HFFc6 (cell line): ENCODE data around the gene MAP2K5. TPM values are rescaled to one million over a fixed set of nuclear protein-coding genes. Genes with fewer than 3 reads are reported as not detected.

Experiments
- DNase-seq: peaks from one replicate; pipeline ENCODE4 v3.0.0-alpha.2; 2018
- H3K27ac Mint-ChIP-seq: 2 replicates; pipeline ENCODE4 v1.8.0; 2020; ENCODE audit warnings: mild to moderate bottlenecking, mixed read lengths
- H3K27me3 Mint-ChIP-seq: 2 replicates; pipeline ENCODE4 v1.8.0; 2021; ENCODE audit warnings: mild to moderate bottlenecking, moderate library complexity, mixed read lengths; ENCODE audit not compliant: insufficient read depth
- H3K36me3 Mint-ChIP-seq: 2 replicates; pipeline ENCODE4 v1.8.0; 2021; ENCODE audit warnings: low read depth, mixed read lengths
- H3K4me1 Mint-ChIP-seq: 2 replicates; pipeline ENCODE4 v1.8.0; 2020; ENCODE audit warnings: low read depth, mixed read lengths
- H3K4me3 Mint-ChIP-seq: 2 replicates; pipeline ENCODE4 v1.8.0; 2020; ENCODE audit warnings: mild to moderate bottlenecking, moderate library complexity, mixed read lengths
- H3K9me3 Mint-ChIP-seq: 2 replicates; pipeline ENCODE4 v1.8.0; 2020; ENCODE audit warnings: mild to moderate bottlenecking, mixed read lengths
- CTCF ChIP-seq: fragments of 200-600 bp; sonication (generic); IDR thresholded peaks from 2 replicates; pipeline ENCODE4 v1.5.0; 2021; ENCODE audit warnings: antibody characterized with exemption, mild to moderate bottlenecking
- total RNA-seq, 6 experiments: library from RNA; stranded (reverse); fragmentation: NEBNext Ultra II Directional; extraction: Animal tissue kit (Norgen Biotek cat#: 25700); gene quantifications; 2 replicates in 1 of 6; 3 replicates in 5 of 6; pipeline ENCODE4 v1.2.3, GENCODE V29; 2021

MAP2K5 gene
- total RNA-seq, 6 experiments from 2014 or later, result 10.2 to 14.3 (median 13.3) TPM

GRCh38 chr15:67820992-67821783, 278.7 kb downstream of the MAP2K5 start:
- DNase-seq, result no peak
- Mint-ChIP-seq H3K4me3 (no peak overlapping the region), H3K36me3 (peaks cover 9% of the 10 kb centered on the region; the same call in 1 of the 2 replicates)

GRCh38 chr15:67821784-67822440, 279.4 kb downstream of the MAP2K5 start:
- H3K36me3 Mint-ChIP-seq, result peaks cover 12% of the 10 kb centered on the region; the same call in 1 of the 2 replicates
- no peak for TF ChIP-seq CTCF
- 0 out of 2 replicates have a peak, but pooled peaks cover 7% of the 10 kb centered on the region for H3K4me1 Mint-ChIP-seq
- no peak overlapping the region for H3K4me3 Mint-ChIP-seq
- peaks cover 69% of the 10 kb centered on the region for H3K27me3 Mint-ChIP-seq
- DNase-seq, result no peak
- peaks cover 7% of the 10 kb centered on the region; the same call in 1 of the 2 replicates for H3K9me3 Mint-ChIP-seq
- H3K27ac Mint-ChIP-seq, result no peak overlapping the region

More at GRCh38 chr15:67820992-67821783, 278.7 kb downstream of the MAP2K5 start:
- TF ChIP-seq CTCF, result no peak
- H3K27ac Mint-ChIP-seq, result no peak overlapping the region
- H3K9me3 Mint-ChIP-seq, result peaks cover 4% of the 10 kb centered on the region; the same call in 1 of the 2 replicates
- H3K27me3 Mint-ChIP-seq, result peaks cover 69% of the 10 kb centered on the region
- H3K4me1 Mint-ChIP-seq, result 0 out of 2 replicates have a peak, but pooled peaks cover 7% of the 10 kb centered on the region

GRCh38 chr15:67822537-67823313, 280.2 kb downstream of the MAP2K5 start:
- no peak overlapping the region for H3K27ac Mint-ChIP-seq
- peaks cover 62% of the 10 kb centered on the region for H3K27me3 Mint-ChIP-seq
- H3K4me3 Mint-ChIP-seq, result no peak overlapping the region
- H3K9me3 Mint-ChIP-seq, result peaks cover 7% of the 10 kb centered on the region; the same call in 1 of the 2 replicates
- no peak for TF ChIP-seq CTCF
- 0 out of 2 replicates have a peak, but pooled peaks cover 7% of the 10 kb centered on the region for H3K4me1 Mint-ChIP-seq
- H3K36me3 Mint-ChIP-seq, result peaks cover 12% of the 10 kb centered on the region; the same call in 1 of the 2 replicates
- DNase-seq, result no peak

GRCh38 chr15:67823314-67824196, 281.1 kb downstream of the MAP2K5 start:
- Mint-ChIP-seq H3K27ac (no peak overlapping the region), H3K27me3 (peaks cover 60% of the 10 kb centered on the region), H3K4me3 (no peak overlapping the region; the same call in 1 of the 2 replicates), H3K36me3 (peaks cover 12% of the 10 kb centered on the region; the same call in 1 of the 2 replicates), H3K9me3 (peaks cover 7% of the 10 kb centered on the region; the same call in 1 of the 2 replicates), H3K4me1 (0 out of 2 replicates have a peak, but pooled peaks cover 7% of the 10 kb centered on the region)
- no peak for DNase-seq
- no peak for TF ChIP-seq CTCF
